K562 (cell line): Measurements from ENCODE around the gene TLE6. TPM values are rescaled to one million over a fixed set of nuclear protein-coding genes. Genes with fewer than 3 reads are reported as not detected.

ENCODE experiments used
- ARID1B ChIP-seq: fragments of 450-650 bp; IDR thresholded peaks from 2 replicates; pipeline ENCODE4 v1.6.1; 2016; ENCODE audit warnings: antibody characterized with exemption, mild to moderate bottlenecking, inconsistent platforms
- BHLHE40 ChIP-seq: IDR thresholded peaks from 2 replicates; pipeline ENCODE4 v1.6.1; 2011; ENCODE audit warnings: low read length, improper control_type of control experiment
- CAMTA2 ChIP-seq: fragments of 250-450 bp; sonication (Bioruptor Pico); conservative IDR thresholded peaks from 2 replicates; pipeline ENCODE4 v1.5.1; 2022
- DPF2 ChIP-seq: fragments of 450-650 bp; IDR thresholded peaks from 2 replicates; pipeline ENCODE4 v1.6.1; 2016
- FOXK2 ChIP-seq, 2 experiments: fragments of 450-650 bp; IDR thresholded peaks in 1 of 2; conservative IDR thresholded peaks in 1 of 2; 2 replicates each; pipeline ENCODE4 v1.6.1; 2016; ENCODE audit warnings: low read depth in 2 of 2, mild to moderate bottlenecking in 1 of 2
- GABPB1 ChIP-seq: sonication (generic); formaldehyde crosslinking; IDR thresholded peaks from 2 replicates; pipeline ENCODE4 v1.8.0; 2022; ENCODE audit warnings: mild to moderate bottlenecking, missing genetic modification reagents
- GTF2A2 ChIP-seq: IDR thresholded peaks from 2 replicates; pipeline ENCODE4 v1.6.1; 2016; ENCODE audit warnings: mild to moderate bottlenecking, missing genetic modification characterization, missing compliant biosample characterization
- HNRNPK ChIP-seq: fragments of 200-400 bp; formaldehyde crosslinking; IDR thresholded peaks from one replicate; pipeline ENCODE4 v1.6.1; 2018; ENCODE audit warnings: mild to moderate bottlenecking, low read depth, low read length; ENCODE audit not compliant: poor library complexity, severe bottlenecking
- ILF3 ChIP-seq: fragments of 450-650 bp; IDR thresholded peaks from 2 replicates; pipeline ENCODE4 v1.6.1; 2018; ENCODE audit warnings: antibody characterized with exemption, mild to moderate bottlenecking, moderate library complexity, borderline replicate concordance
- MYBL2 ChIP-seq, 2 experiments: fragments of 450-650 bp in 1 of 2; sonication (generic) in 1 of 2; formaldehyde crosslinking in 1 of 2; IDR thresholded peaks; 2 replicates each; pipeline versions ENCODE4 v1.6.1 to v1.8.1; 2017 to 2022; ENCODE audit warnings: borderline replicate concordance in 1 of 2, inconsistent platforms in 1 of 2, low read depth in 1 of 2, mild to moderate bottlenecking in 1 of 2, missing genetic modification reagents in 1 of 2, moderate library complexity in 1 of 2
- NBN ChIP-seq: fragments of 450-650 bp; IDR thresholded peaks from 2 replicates; pipeline ENCODE4 v1.6.1; 2016; ENCODE audit warnings: low read depth, mild to moderate bottlenecking
- NCOA2 ChIP-seq, 2 experiments: fragments of 450-650 bp; IDR thresholded peaks; 2 replicates each; pipeline ENCODE4 v1.6.1; 2018; ENCODE audit warnings: mild to moderate bottlenecking in 2 of 2, moderate library complexity in 1 of 2; ENCODE audit not compliant: partially characterized antibody in 2 of 2
- NR2C1 ChIP-seq, 2 experiments: fragments of 450-650 bp; IDR thresholded peaks; 2 replicates each; pipeline ENCODE4 v1.6.1; 2017; ENCODE audit warnings: mild to moderate bottlenecking in 2 of 2, antibody characterized with exemption in 1 of 2, inconsistent platforms in 1 of 2, missing compliant biosample characterization in 1 of 2, missing genetic modification characterization in 1 of 2
- NR2C2 ChIP-seq, 2 experiments: fragments of 200-800 bp in 1 of 2; sonication (Bioruptor generic) in 1 of 2; sonication (generic) in 1 of 2; formaldehyde crosslinking in 1 of 2; IDR thresholded peaks; 2 replicates each; pipeline versions ENCODE4 v1.6.1 to v1.8.0; 2016 to 2022; ENCODE audit warnings: mild to moderate bottlenecking in 1 of 2, missing compliant biosample characterization in 1 of 2, missing genetic modification characterization in 1 of 2, missing genetic modification reagents in 1 of 2
- RAD21 ChIP-seq, 2 experiments: fragments of 250-450 bp in 1 of 2; fragments of 450-650 bp in 1 of 2; sonication (Bioruptor Pico) in 1 of 2; formaldehyde crosslinking in 1 of 2; IDR thresholded peaks in 1 of 2; conservative IDR thresholded peaks in 1 of 2; 2 replicates each; pipeline versions ENCODE4 v1.4.0 to v1.8.0; 2020 to 2022; ENCODE audit warnings: mild to moderate bottlenecking in 2 of 2, moderate library complexity in 1 of 2
- SIN3B ChIP-seq: fragments of 450-650 bp; IDR thresholded peaks from 2 replicates; pipeline ENCODE4 v1.6.1; 2017; ENCODE audit warnings: low read depth, mild to moderate bottlenecking, moderate library complexity
- TBP ChIP-seq: optimal IDR thresholded peaks from 2 replicates; pipeline ENCODE3; 2011; ENCODE audit warnings: low read depth, low read length, improper control_type of control experiment
- TCFL5 ChIP-seq: fragments of 250-450 bp; sonication (Bioruptor Pico); conservative IDR thresholded peaks from 2 replicates; pipeline ENCODE4 v1.6.1; 2021; ENCODE audit warnings: mild to moderate bottlenecking, moderate library complexity, matching md5 sums
- ZNF696 ChIP-seq: fragments of 250-450 bp; sonication (Bioruptor Pico); conservative IDR thresholded peaks from 2 replicates; pipeline ENCODE4 v1.4.0; 2020; ENCODE audit warnings: mild to moderate bottlenecking, moderate library complexity
- polyA plus RNA-seq, 8 experiments: library from polyadenylated mRNA; depleted of rRNA in 4 of 8; stranded (reverse) in 5 of 8; unstranded in 3 of 8; fragments of >200 nt; fragmentation: Nextera tagmentation in 2 of 8; fragmentation: Illumina TruSeq in 1 of 8; extraction: Ambion mirVana in 2 of 8; extraction: Trizol in 1 of 8; gene quantifications; 2 replicates each; pipeline versions ENCODE4 v1.2.1 to v1.2.3, GENCODE V29; 2011 to 2014; ENCODE audit warnings: inconsistent platforms in 1 of 8, missing spikeins in 1 of 8
- total RNA-seq, 7 experiments: library from RNA; depleted of rRNA in 6 of 7; stranded (reverse); fragments of >200 nt in 6 of 7; fragmentation: Illumina TruSeq in 2 of 7; extraction: Trizol in 2 of 7; gene quantifications; 2 replicates each; pipeline versions ENCODE4 v1.2.1 to v1.2.3, GENCODE V29; 2011 to 2021; ENCODE audit warnings: low replicate concordance in 1 of 7
- TF ChIP-seq, protein P1 (sequence below): fragments of 450-650 bp; formaldehyde crosslinking; IDR thresholded peaks from 2 replicates; pipeline ENCODE4 v1.4.0; 2020; ENCODE audit warnings: mild to moderate bottlenecking
- TF ChIP-seq, protein P2 (sequence below): fragments of 450-650 bp; IDR thresholded peaks from 2 replicates; pipeline ENCODE4 v1.6.1; 2016; ENCODE audit warnings: antibody characterized with exemption
- TF ChIP-seq, protein P3 (sequence below): fragments of 450-650 bp; IDR thresholded peaks from 2 replicates; pipeline ENCODE4 v1.6.1; 2018; ENCODE audit warnings: mild to moderate bottlenecking, low read depth; ENCODE audit not compliant: partially characterized antibody

TLE6 gene
- total and polyA plus RNA-seq, 9 of the 15 experiments (the other 6 are each of a cell fraction or from before 2014, with no cell fraction given), result 1.1 to 6.1 (median 2.5) TPM

DNA sequence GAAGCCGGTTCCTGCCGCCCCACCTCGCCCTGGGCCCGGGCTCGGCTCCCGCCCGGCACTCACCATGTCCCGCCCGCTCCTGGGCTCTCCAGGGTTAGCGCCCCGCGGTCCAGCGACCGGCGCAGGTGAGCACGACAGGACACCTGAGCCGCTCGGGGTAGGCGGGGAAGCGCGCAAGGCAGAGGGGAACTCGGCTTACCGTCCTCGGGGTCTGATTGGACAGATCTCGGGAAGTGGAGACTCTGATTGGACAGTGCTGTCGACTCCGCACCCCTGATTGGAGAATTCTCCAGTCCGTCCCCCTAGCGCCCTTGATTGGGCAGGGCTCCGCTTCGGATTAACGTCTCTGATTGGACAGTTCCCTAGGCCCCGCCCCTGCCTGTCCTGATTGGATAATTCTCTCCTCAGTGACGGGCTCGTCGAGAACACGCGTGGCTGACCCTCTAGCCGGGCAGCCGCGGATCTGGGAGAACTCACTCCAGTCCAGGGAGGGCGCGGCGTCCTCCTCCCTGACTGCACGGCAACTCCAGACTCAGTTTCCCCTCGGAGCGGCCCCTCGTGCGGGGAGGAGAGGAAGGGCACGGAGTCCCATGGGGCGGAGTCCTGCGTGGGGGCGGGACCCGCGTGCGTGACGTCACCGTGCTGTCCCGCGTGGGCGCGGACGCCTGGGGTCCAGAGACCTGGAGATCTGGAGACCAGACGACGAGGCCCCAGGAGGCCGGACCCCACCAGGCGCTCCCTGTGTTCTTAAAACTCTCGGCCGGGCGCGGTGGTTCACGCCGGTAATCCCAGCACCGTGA, 32.4 kb upstream of the TLE6 start, which contains the start of gene ZNF77 (continued):
- peak; percentile 36; the same call in 1 of the 2 replicates for TF ChIP-seq ARID1B
- TF ChIP-seq TCFL5 (CRISPR knock-in tag), result no peak
- no peak for TF ChIP-seq ILF3
- no peak for TF ChIP-seq FOXK2 (conservative IDR thresholded peaks at IDR 0.05 in 1 of 2, IDR thresholded peaks at IDR 0.05 in 1 of 2; ENCODE audit: low read depth in 2 of 2)
- TF ChIP-seq MYBL2 (IDR thresholded peaks at IDR 0.05; ENCODE audit: low read depth), result no peak
- TF ChIP-seq MYBL2 (CRISPR knock-in tag; IDR thresholded peaks at IDR 0.05; ENCODE audit: borderline replicate concordance), result no peak
- peak; percentile 51; the same call in 1 of the 2 replicates for TF ChIP-seq GABPB1 (CRISPR knock-in tag)
- TF ChIP-seq NR2C2 (CRISPR knock-in tag; IDR thresholded peaks at IDR 0.05), result 0 out of 2 replicates have a peak, but pooled peaks have one; percentile 40
- TF ChIP-seq NR2C2 (tag; IDR thresholded peaks at IDR 0.05), result peak; percentile 90
- peak; percentile 15 for TF ChIP-seq TBP
- TF ChIP-seq RAD21 (CRISPR knock-in tag; conservative IDR thresholded peaks at IDR 0.05 in 1 of 2, IDR thresholded peaks at IDR 0.05 in 1 of 2), result no peak
- TF ChIP-seq, protein P1, sequence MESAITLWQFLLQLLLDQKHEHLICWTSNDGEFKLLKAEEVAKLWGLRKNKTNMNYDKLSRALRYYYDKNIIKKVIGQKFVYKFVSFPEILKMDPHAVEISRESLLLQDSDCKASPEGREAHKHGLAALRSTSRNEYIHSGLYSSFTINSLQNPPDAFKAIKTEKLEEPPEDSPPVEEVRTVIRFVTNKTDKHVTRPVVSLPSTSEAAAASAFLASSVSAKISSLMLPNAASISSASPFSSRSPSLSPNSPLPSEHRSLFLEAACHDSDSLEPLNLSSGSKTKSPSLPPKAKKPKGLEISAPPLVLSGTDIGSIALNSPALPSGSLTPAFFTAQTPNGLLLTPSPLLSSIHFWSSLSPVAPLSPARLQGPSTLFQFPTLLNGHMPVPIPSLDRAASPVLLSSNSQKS (CRISPR knock-in tag), result no peak
- no peak for TF ChIP-seq HNRNPK
- TF ChIP-seq, protein P2, sequence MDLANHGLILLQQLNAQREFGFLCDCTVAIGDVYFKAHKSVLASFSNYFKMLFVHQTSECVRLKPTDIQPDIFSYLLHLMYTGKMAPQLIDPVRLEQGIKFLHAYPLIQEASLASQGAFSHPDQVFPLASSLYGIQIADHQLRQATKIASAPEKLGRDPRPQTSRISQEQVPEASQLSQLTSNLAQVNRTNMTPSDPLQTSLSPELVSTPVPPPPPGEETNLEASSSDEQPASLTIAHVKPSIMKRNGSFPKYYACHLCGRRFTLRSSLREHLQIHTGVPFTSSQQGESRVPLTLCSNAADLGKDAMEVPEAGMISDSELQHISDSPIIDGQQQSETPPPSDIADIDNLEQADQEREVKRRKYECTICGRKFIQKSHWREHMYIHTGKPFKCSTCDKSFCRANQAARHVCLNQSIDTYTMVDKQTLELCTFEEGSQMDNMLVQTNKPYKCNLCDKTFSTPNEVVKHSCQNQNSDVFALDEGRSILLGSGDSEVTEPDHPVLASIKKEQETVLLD, result peak; percentile 97
- TF ChIP-seq NBN, result peak; percentile 94
- TF ChIP-seq NCOA2 (IDR thresholded peaks at IDR 0.05; ENCODE audit: partially characterized antibody in 2 of 2), result no peak
- peak; percentile 65; the same call in 1 of the 2 replicates for TF ChIP-seq SIN3B
- TF ChIP-seq, protein P3, sequence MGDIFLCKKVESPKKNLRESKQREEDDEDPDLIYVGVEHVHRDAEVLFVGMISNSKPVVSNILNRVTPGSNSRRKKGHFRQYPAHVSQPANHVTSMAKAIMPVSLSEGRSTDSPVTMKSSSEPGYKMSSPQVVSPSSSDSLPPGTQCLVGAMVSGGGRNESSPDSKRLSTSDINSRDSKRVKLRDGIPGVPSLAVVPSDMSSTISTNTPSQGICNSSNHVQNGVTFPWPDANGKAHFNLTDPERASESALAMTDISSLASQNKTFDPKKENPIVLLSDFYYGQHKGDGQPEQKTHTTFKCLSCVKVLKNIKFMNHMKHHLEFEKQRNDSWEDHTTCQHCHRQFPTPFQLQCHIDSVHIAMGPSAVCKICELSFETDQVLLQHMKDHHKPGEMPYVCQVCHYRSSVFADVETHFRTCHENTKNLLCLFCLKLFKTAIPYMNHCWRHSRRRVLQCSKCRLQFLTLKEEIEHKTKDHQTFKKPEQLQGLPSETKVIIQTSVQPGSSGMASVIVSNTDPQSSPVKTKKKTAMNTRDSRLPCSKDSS, result no peak
- TF ChIP-seq DPF2, result peak; percentile 32; the same call in 1 of the 2 replicates
- TF ChIP-seq NR2C1 (IDR thresholded peaks at IDR 0.05), result 0 out of 2 replicates have a peak, but pooled peaks have one; percentile 67
- TF ChIP-seq NR2C1 (tag; IDR thresholded peaks at IDR 0.05), result peak; percentile 81; the same call in 1 of the 2 replicates
- no peak for TF ChIP-seq ZNF696
- 0 out of 2 replicates have a peak, but pooled peaks have one; percentile 5 for TF ChIP-seq BHLHE40
- no peak for TF ChIP-seq CAMTA2
- no peak for TF ChIP-seq GTF2A2 (tag)
